H9 (cell line): ENCODE results near the gene ARHGEF2. TPM values are rescaled to one million over a fixed set of nuclear protein-coding genes. Genes with fewer than 3 reads are reported as not detected.

ENCODE experiments used
- DNase-seq: peaks from one replicate; pipeline ENCODE4 v3.0.0-alpha.2; 2017
- H2AFZ ChIP-seq: one replicate; pipeline ENCODE4 v1.6.1; 2013; ENCODE audit warnings: mild to moderate bottlenecking, low read length, control low read depth, moderate library complexity
- H2AK5ac ChIP-seq: 2 replicates; pipeline ENCODE4 v1.6.1; 2013; ENCODE audit warnings: low read length, control low read depth, mixed read lengths; ENCODE audit not compliant: insufficient read length
- H2BK120ac ChIP-seq: one replicate; pipeline ENCODE4 v1.6.1; 2013; ENCODE audit warnings: low read depth, mild to moderate bottlenecking, low read length, control low read depth, inconsistent platforms; ENCODE audit not compliant: poor library complexity, severe bottlenecking
- H2BK12ac ChIP-seq: 2 replicates; pipeline ENCODE4 v1.6.1; 2013; ENCODE audit warnings: low read length, control low read depth, mixed read lengths, low read depth; ENCODE audit not compliant: insufficient read length
- H2BK15ac ChIP-seq: 2 replicates; pipeline ENCODE4 v1.6.1; 2013; ENCODE audit warnings: low read depth, low read length, control low read depth
- H2BK20ac ChIP-seq: one replicate; pipeline ENCODE4 v1.6.1; 2013; ENCODE audit warnings: low read depth, mild to moderate bottlenecking, low read length, control low read depth, inconsistent platforms; ENCODE audit not compliant: poor library complexity, severe bottlenecking
- H2BK5ac ChIP-seq: 2 replicates; pipeline ENCODE4 v1.6.1; 2013; ENCODE audit warnings: low read length, control low read depth, mixed read lengths; ENCODE audit not compliant: insufficient read length
- H3K14ac ChIP-seq: 2 replicates; pipeline ENCODE4 v1.6.1; 2013; ENCODE audit warnings: low read length, control low read depth; ENCODE audit not compliant: insufficient read depth
- H3K18ac ChIP-seq: 2 replicates; pipeline ENCODE4 v1.6.1; 2013; ENCODE audit warnings: low read depth, mild to moderate bottlenecking, mixed read lengths, low read length, control low read depth; ENCODE audit not compliant: insufficient read length
- H3K23ac ChIP-seq: 2 replicates; pipeline ENCODE4 v1.6.1; 2013; ENCODE audit warnings: low read length, control low read depth, mixed read lengths, low read depth; ENCODE audit not compliant: insufficient read length
- H3K23me2 ChIP-seq: 2 replicates; pipeline ENCODE4 v1.6.1; 2013; ENCODE audit warnings: low read depth, mild to moderate bottlenecking, mixed read lengths, low read length, control low read depth; ENCODE audit not compliant: insufficient read length, poor library complexity, severe bottlenecking
- H3K27ac ChIP-seq: 2 replicates; pipeline ENCODE4 v1.5.1; 2013; ENCODE audit warnings: low read length, control low read depth, mixed read lengths, low read depth; ENCODE audit not compliant: insufficient read length
- H3K27me3 ChIP-seq: 2 replicates; pipeline ENCODE4 v1.6.1; 2013; ENCODE audit warnings: low read length, control low read depth, inconsistent platforms; ENCODE audit not compliant: insufficient read depth
- H3K4ac ChIP-seq: 2 replicates; pipeline ENCODE4 v1.6.1; 2013; ENCODE audit warnings: low read depth, mild to moderate bottlenecking, control low read depth, inconsistent platforms, low read length, moderate library complexity
- H3K4me1 ChIP-seq: 2 replicates; pipeline ENCODE4 v1.6.1; 2013; ENCODE audit warnings: low read length, control low read depth, inconsistent platforms; ENCODE audit not compliant: insufficient read depth
- H3K4me2 ChIP-seq: 2 replicates; pipeline ENCODE4 v1.6.1; 2013; ENCODE audit warnings: low read length, control low read depth, mixed read lengths; ENCODE audit not compliant: insufficient read length, insufficient read depth
- H3K56ac ChIP-seq: 2 replicates; pipeline ENCODE4 v1.6.1; 2013; ENCODE audit warnings: low read depth, mild to moderate bottlenecking, mixed read lengths, low read length, control low read depth; ENCODE audit not compliant: insufficient read length
- H3K79me1 ChIP-seq: 2 replicates; pipeline ENCODE4 v1.6.1; 2013; ENCODE audit warnings: low read depth, mild to moderate bottlenecking, moderate library complexity, low read length, control low read depth, inconsistent platforms; ENCODE audit not compliant: insufficient read depth, poor library complexity, severe bottlenecking
- H3K79me2 ChIP-seq: 2 replicates; pipeline ENCODE4 v1.6.1; 2013; ENCODE audit warnings: low read length, control low read depth, inconsistent platforms; ENCODE audit not compliant: insufficient read depth
- H3K9ac ChIP-seq: 2 replicates; pipeline ENCODE4 v1.6.1; 2013; ENCODE audit warnings: low read length, control low read depth, mixed read lengths; ENCODE audit not compliant: insufficient read length; ENCODE audit errors: extremely low read depth
- H3K9me3 ChIP-seq: one replicate; pipeline ENCODE4 v1.6.1; 2013; ENCODE audit warnings: low read depth, low read length, inconsistent platforms; ENCODE audit not compliant: control insufficient read depth
- H3T11ph ChIP-seq: one replicate; pipeline ENCODE4 v1.6.1; 2013; ENCODE audit warnings: mild to moderate bottlenecking, low read length, control low read depth, inconsistent platforms
- H4K20me1 ChIP-seq: one replicate; pipeline ENCODE4 v1.6.1; 2013; ENCODE audit not compliant: control insufficient read depth, insufficient read length, insufficient read depth
- H4K5ac ChIP-seq: 2 replicates; pipeline ENCODE4 v1.6.1; 2013; ENCODE audit warnings: low read depth, mild to moderate bottlenecking, mixed read lengths, low read length, control low read depth; ENCODE audit not compliant: insufficient read length
- H4K8ac ChIP-seq: replicated peaks from 2 replicates; pipeline ENCODE4 v1.6.1; 2013; ENCODE audit warnings: low read length, control low read depth, mixed read lengths, low read depth; ENCODE audit not compliant: insufficient read length
- H4K91ac ChIP-seq: 2 replicates; pipeline ENCODE4 v1.6.1; 2013; ENCODE audit warnings: low read depth, mild to moderate bottlenecking, moderate library complexity, mixed read lengths, low read length, control low read depth; ENCODE audit not compliant: insufficient read length
- H3K27ac Mint-ChIP-seq, 3 experiments: 2 replicates in 2 of 3; 3 replicates in 1 of 3; pipeline ENCODE4 v1.8.0; 2020 to 2021; ENCODE audit warnings: mixed read lengths in 3 of 3, mild to moderate bottlenecking in 1 of 3, moderate library complexity in 1 of 3
- H3K27me3 Mint-ChIP-seq: 2 replicates; pipeline ENCODE4 v1.8.0; 2021; ENCODE audit warnings: low read depth, mild to moderate bottlenecking, moderate library complexity, mixed read lengths
- H3K36me3 Mint-ChIP-seq, 3 experiments: 2 replicates in 2 of 3; 3 replicates in 1 of 3; pipeline ENCODE4 v1.8.0; 2020 to 2021; ENCODE audit warnings: low read depth in 3 of 3, mixed read lengths in 3 of 3; ENCODE audit not compliant: insufficient read depth in 1 of 3
- H3K4me1 Mint-ChIP-seq, 2 experiments: 2 replicates each; pipeline ENCODE4 v1.8.0; 2020; ENCODE audit warnings: mixed read lengths in 2 of 2
- H3K4me3 Mint-ChIP-seq, 2 experiments: 2 replicates in 1 of 2; 3 replicates in 1 of 2; pipeline ENCODE4 v1.8.0; 2020 to 2021; ENCODE audit warnings: mild to moderate bottlenecking in 2 of 2, mixed read lengths in 2 of 2, moderate library complexity in 1 of 2
- H3K9me3 Mint-ChIP-seq, 2 experiments: 2 replicates in 1 of 2; 3 replicates in 1 of 2; pipeline ENCODE4 v1.8.0; 2020; ENCODE audit warnings: mild to moderate bottlenecking in 2 of 2, mixed read lengths in 2 of 2, moderate library complexity in 1 of 2
- WGBS: extraction: QIAGEN DNeasy Blood & Tissue Kit; methylation state at CpG from one replicate; pipeline ENCODE4 v1.1.7; 2013; ENCODE audit warnings: missing lambda C conversion rate, low lambda C conversion rate, mixed read lengths; ENCODE audit not compliant: insufficient read length; ENCODE audit errors: extremely low coverage; 5-methylcytosine and 5-hydroxymethylcytosine counted together
- total RNA-seq: library from RNA; stranded (reverse); gene quantifications from 2 replicates; pipeline ENCODE4 v1.2.1, GENCODE V29; 2021
- TF ChIP-seq, protein P1 (sequence below): fragments of 200-600 bp; sonication (generic); conservative IDR thresholded peaks from 3 replicates; pipeline ENCODE4 v1.8.0; 2021; ENCODE audit warnings: antibody characterized with exemption, mild to moderate bottlenecking

ARHGEF2 gene
- total RNA-seq, 1 experiment from 2014 or later = 111 TPM

DNA sequence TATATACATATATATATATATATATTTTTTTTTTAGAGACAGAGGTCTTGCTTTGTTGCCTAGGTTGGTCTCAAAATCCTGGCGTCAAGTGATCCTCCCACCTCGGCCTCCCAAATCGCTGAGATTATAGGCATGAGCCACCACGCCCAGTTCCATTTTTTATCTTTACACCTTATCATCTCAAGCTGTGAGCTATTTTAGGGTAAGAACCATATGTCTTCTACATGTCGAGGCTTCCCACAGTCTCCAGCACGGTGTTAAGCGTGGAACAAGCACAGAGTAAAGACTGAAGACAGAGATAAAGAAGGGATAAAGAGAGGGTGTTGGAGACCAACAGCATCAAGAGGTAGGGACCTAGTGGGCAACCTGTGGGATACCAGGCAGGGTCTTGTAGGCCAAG lies 14.2 kb downstream of the ARHGEF2 start:
- Histone ChIP-seq H3K79me2 (no peaks in the 10 kb centered on the region), H3K79me1 (no peaks in the 10 kb centered on the region), H2BK120ac (no peak overlapping the region), H2BK20ac (no peak overlapping the region), H2BK15ac (no peak overlapping the region), H4K8ac (no peak overlapping the region), H2BK5ac (no peak overlapping the region), H2AK5ac (no peak overlapping the region), H3K4me2 (no peak overlapping the region), H3K4ac (no peak overlapping the region), H3K9ac (no peak overlapping the region), H4K5ac (no peak overlapping the region), H2BK12ac (no peak overlapping the region), H3K14ac (no peak overlapping the region), H3K27ac (no peak overlapping the region), H3K4me1 (peaks cover 11% of the 10 kb centered on the region), H4K20me1 (no peaks in the 10 kb centered on the region), H3K18ac (no peak overlapping the region), H3K27me3 (no peaks in the 10 kb centered on the region), H2AFZ (no peak overlapping the region), H3K9me3 (no peaks in the 10 kb centered on the region), H3T11ph (no peak overlapping the region), H4K91ac (no peak overlapping the region), H3K23me2 (no peaks in the 10 kb centered on the region), H3K23ac (no peak overlapping the region), H3K56ac (no peak overlapping the region)
- Mint-ChIP-seq H3K9me3 (no peaks in the 10 kb centered on the region), H3K36me3 (peaks cover 52 to 89% (median 88%) of the 10 kb centered on the region in 3 experiments), H3K4me1 (peaks cover 18 to 30% of the 10 kb centered on the region in 2 experiments), H3K27me3 (no peaks in the 10 kb centered on the region), H3K4me3 (no peak overlapping the region), H3K27ac (no peak overlapping the region)
- DNase-seq = no peak
- TF ChIP-seq, protein P1, sequence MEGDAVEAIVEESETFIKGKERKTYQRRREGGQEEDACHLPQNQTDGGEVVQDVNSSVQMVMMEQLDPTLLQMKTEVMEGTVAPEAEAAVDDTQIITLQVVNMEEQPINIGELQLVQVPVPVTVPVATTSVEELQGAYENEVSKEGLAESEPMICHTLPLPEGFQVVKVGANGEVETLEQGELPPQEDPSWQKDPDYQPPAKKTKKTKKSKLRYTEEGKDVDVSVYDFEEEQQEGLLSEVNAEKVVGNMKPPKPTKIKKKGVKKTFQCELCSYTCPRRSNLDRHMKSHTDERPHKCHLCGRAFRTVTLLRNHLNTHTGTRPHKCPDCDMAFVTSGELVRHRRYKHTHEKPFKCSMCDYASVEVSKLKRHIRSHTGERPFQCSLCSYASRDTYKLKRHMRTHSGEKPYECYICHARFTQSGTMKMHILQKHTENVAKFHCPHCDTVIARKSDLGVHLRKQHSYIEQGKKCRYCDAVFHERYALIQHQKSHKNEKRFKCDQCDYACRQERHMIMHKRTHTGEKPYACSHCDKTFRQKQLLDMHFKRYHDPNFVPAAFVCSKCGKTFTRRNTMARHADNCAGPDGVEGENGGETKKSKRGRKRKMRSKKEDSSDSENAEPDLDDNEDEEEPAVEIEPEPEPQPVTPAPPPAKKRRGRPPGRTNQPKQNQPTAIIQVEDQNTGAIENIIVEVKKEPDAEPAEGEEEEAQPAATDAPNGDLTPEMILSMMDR = no peak
- no CpG with 5 or more reads among the region's 7 CpGs for WGBS
